ENCODE results near the gene FXYD3. TPM values are rescaled to one million over a fixed set of nuclear protein-coding genes. Genes with fewer than 3 reads are reported as not detected.

The FXYD3 gene
- total and polyA plus RNA-seq, 2 experiments from 2014 or later: 0.35 TPM; not detected in 1

GRCh38 chr19:35076026-35076370 is 39.6 kb upstream of the FXYD3 start:
- no peaks in the 10 kb centered on the region for H3K36me3 ChIP-seq
- H3K27ac ChIP-seq: no peak overlapping the region
- no peaks in the 10 kb centered on the region for H3K9me3 ChIP-seq (ENCODE audit: low read depth)
- no peaks in the 10 kb centered on the region for H3K4me1 ChIP-seq (ENCODE audit: low read depth)
- no peak for TF ChIP-seq CTCF (IDR thresholded peaks at IDR 0.05; ENCODE audit: low read depth, low read length)
- DNase-seq (ENCODE audit: low read depth in 1 of 2, low spot score in 1 of 2): no peak
- no peak overlapping the region for H3K4me3 ChIP-seq
- H3K27me3 ChIP-seq: no peaks in the 10 kb centered on the region

GRCh38 chr19:35076657-35077056 is 39.0 kb upstream of the FXYD3 start:
- H3K9me3 ChIP-seq (ENCODE audit: low read depth): no peaks in the 10 kb centered on the region
- no peak for DNase-seq (ENCODE audit: low read depth in 1 of 2, low spot score in 1 of 2)
- H3K4me1 ChIP-seq (ENCODE audit: low read depth): no peaks in the 10 kb centered on the region
- H3K4me3 ChIP-seq: no peak overlapping the region
- no peak overlapping the region for H3K27ac ChIP-seq
- no peak for TF ChIP-seq CTCF (IDR thresholded peaks at IDR 0.05; ENCODE audit: low read depth, low read length)
- no peaks in the 10 kb centered on the region for H3K27me3 ChIP-seq
- no peaks in the 10 kb centered on the region for H3K36me3 ChIP-seq

GRCh38 chr19:35077411-35078223 is 38.0 kb upstream of the FXYD3 start:
- H3K27ac ChIP-seq: no peak overlapping the region
- H3K9me3 ChIP-seq (ENCODE audit: low read depth): no peaks in the 10 kb centered on the region
- TF ChIP-seq CTCF (IDR thresholded peaks at IDR 0.05; ENCODE audit: low read depth, low read length): no peak
- no peaks in the 10 kb centered on the region for H3K27me3 ChIP-seq
- H3K36me3 ChIP-seq: no peaks in the 10 kb centered on the region
- no peak overlapping the region for H3K4me3 ChIP-seq
- no peak for DNase-seq (ENCODE audit: low read depth in 1 of 2, low spot score in 1 of 2)
- no peaks in the 10 kb centered on the region for H3K4me1 ChIP-seq (ENCODE audit: low read depth)

- Histone ChIP-seq H3K9me3 (ENCODE audit: low read depth) (no peaks in the 10 kb centered on the region), H3K4me1 (ENCODE audit: low read depth) (no peaks in the 10 kb centered on the region), H3K27me3 (no peaks in the 10 kb centered on the region), H3K36me3 (no peaks in the 10 kb centered on the region), H3K4me3 (no peak overlapping the region), H3K27ac (no peak overlapping the region)
- TF ChIP-seq CTCF (IDR thresholded peaks at IDR 0.05; ENCODE audit: low read depth, low read length): no peak
- DNase-seq (ENCODE audit: low read depth in 1 of 2, low spot score in 1 of 2): no peak
Observed at GRCh38 chr19:35079826-35080225, 35.8 kb upstream of the FXYD3 start.

- no peak overlapping the region for H3K27ac ChIP-seq
- H3K9me3 ChIP-seq (ENCODE audit: low read depth): no peaks in the 10 kb centered on the region
- DNase-seq (ENCODE audit: low read depth in 1 of 2, low spot score in 1 of 2): no peak
- H3K27me3 ChIP-seq: no peaks in the 10 kb centered on the region
- H3K36me3 ChIP-seq: no peaks in the 10 kb centered on the region
- no peak overlapping the region for H3K4me3 ChIP-seq
- no peaks in the 10 kb centered on the region for H3K4me1 ChIP-seq (ENCODE audit: low read depth)
- TF ChIP-seq CTCF (IDR thresholded peaks at IDR 0.05; ENCODE audit: low read depth, low read length): no peak
Observed at GRCh38 chr19:35080613-35081170, 34.9 kb upstream of the FXYD3 start.

All from cardiac muscle cell (in vitro differentiated cells and primary cell).